ENCODE measurements around the gene AMMECR1L. TPM values are rescaled to one million over a fixed set of nuclear protein-coding genes. Genes with fewer than 3 reads are reported as not detected.
A peak's percentile ranks its signal among the peaks of the same experiment; 100 is the strongest.

AMMECR1L gene
- total RNA-seq, 4 donors from 2014 or later: 7.6 to 10.4 (median 9.0) TPM

GRCh38 chr2:127843677-127844076 lies 42.1 kb downstream of the AMMECR1L start:
- intact Hi-C loops (cut with DNase I; ENCODE audit: low total_unique reads) (no loop called here), in situ Hi-C loops (cut with MboI; ENCODE audit: low sequenced_read_pairs in 4 of 4) (no loop called here)
- peak in 1 of 2 donors; percentile 30 for ATAC-seq
- Histone ChIP-seq H3K4me1 (no peaks in the 10 kb centered on the region), H3K27ac (no peak overlapping the region), H3K27me3 (no peaks in the 10 kb centered on the region), H3K9me3 (no peaks in the 10 kb centered on the region), H3K36me3 (peaks cover 0 to 30% of the 10 kb centered on the region in 2 donors), H3K4me3 (no peak overlapping the region)
- TF ChIP-seq POLR2A (IDR thresholded peaks at IDR 0.05) (no peak), CTCF (IDR thresholded peaks at IDR 0.05 in 4 of 5, conservative IDR thresholded peaks at IDR 0.05 in 1 of 5) (no peak)
- DNase-seq: no peak

- no peak for ATAC-seq
- in situ Hi-C loops (cut with MboI; ENCODE audit: low sequenced_read_pairs in 4 of 4): no loop called here
These were observed 44.1 kb downstream of the AMMECR1L start for GRCh38 chr2:127841466-127842178.

GRCh38 chr2:127840893-127841292 lies 44.9 kb downstream of the AMMECR1L start:
- H3K27ac ChIP-seq: no peak overlapping the region
- in situ Hi-C loops (cut with MboI; ENCODE audit: low sequenced_read_pairs in 4 of 4) (no loop called here), intact Hi-C loops (cut with DNase I; ENCODE audit: low total_unique reads) (no loop called here)
- no peak overlapping the region for H3K4me3 ChIP-seq
- no peaks in the 10 kb centered on the region for H3K4me1 ChIP-seq
- DNase-seq (no peak), ATAC-seq (no peak)
- TF ChIP-seq CTCF (IDR thresholded peaks at IDR 0.05 in 4 of 5, conservative IDR thresholded peaks at IDR 0.05 in 1 of 5): no peak
- TF ChIP-seq POLR2A (IDR thresholded peaks at IDR 0.05): no peak
- H3K36me3 ChIP-seq: peaks cover 0 to 2% of the 10 kb centered on the region in 2 donors
- H3K27me3 ChIP-seq: no peaks in the 10 kb centered on the region
- H3K9me3 ChIP-seq: no peaks in the 10 kb centered on the region

More at GRCh38 chr2:127841466-127842178, 44.1 kb downstream of the AMMECR1L start:
- no peaks in the 10 kb centered on the region for H3K27me3 ChIP-seq
- TF ChIP-seq CTCF (IDR thresholded peaks at IDR 0.05 in 4 of 5, conservative IDR thresholded peaks at IDR 0.05 in 1 of 5) (no peak), POLR2A (IDR thresholded peaks at IDR 0.05) (no peak)
- no peak overlapping the region for H3K27ac ChIP-seq
- H3K36me3 ChIP-seq: peaks cover 0 to 10% of the 10 kb centered on the region in 2 donors
- no peaks in the 10 kb centered on the region for H3K9me3 ChIP-seq
- intact Hi-C loops (cut with DNase I; ENCODE audit: low total_unique reads): no loop called here
- no peak overlapping the region for H3K4me3 ChIP-seq
- DNase-seq: no peak
- H3K4me1 ChIP-seq: no peaks in the 10 kb centered on the region

GRCh38 chr2:127834951-127835350 lies 50.8 kb downstream of the AMMECR1L start:
- no peaks in the 10 kb centered on the region for H3K9me3 ChIP-seq
- H3K4me3 ChIP-seq: no peak overlapping the region
- ATAC-seq (no peak), DNase-seq (no peak)
- TF ChIP-seq POLR2A (IDR thresholded peaks at IDR 0.05) (no peak), CTCF (IDR thresholded peaks at IDR 0.05 in 4 of 5, conservative IDR thresholded peaks at IDR 0.05 in 1 of 5) (no peak)
- intact Hi-C loops (cut with DNase I; ENCODE audit: low total_unique reads) (no loop called here), in situ Hi-C loops (cut with MboI; ENCODE audit: low sequenced_read_pairs in 4 of 4) (no loop called here)
- H3K27me3 ChIP-seq: no peaks in the 10 kb centered on the region
- no peaks in the 10 kb centered on the region for H3K36me3 ChIP-seq
- H3K4me1 ChIP-seq: no peaks in the 10 kb centered on the region
- no peak overlapping the region for H3K27ac ChIP-seq
